BLaER1 (cell line): ENCODE data around the gene RS1.

ENCODE experiments used
- H3K27ac ChIP-seq: shearing (Covaris generic); formaldehyde crosslinking; 2 replicates; pipeline ENCODE4 v1.8.1; 2022
- H3K27me3 ChIP-seq: shearing (Covaris generic); formaldehyde crosslinking; 2 replicates; pipeline ENCODE4 v1.8.1; 2022
- H3K36me3 ChIP-seq: shearing (Covaris generic); formaldehyde crosslinking; 2 replicates; pipeline ENCODE4 v1.8.1; 2022
- H3K4me1 ChIP-seq: shearing (Covaris generic); formaldehyde crosslinking; 2 replicates; pipeline ENCODE4 v1.8.1; 2022
- H3K4me2 ChIP-seq: shearing (Covaris generic); formaldehyde crosslinking; 2 replicates; pipeline ENCODE4 v1.8.1; 2022
- H3K4me3 ChIP-seq: shearing (Covaris generic); formaldehyde crosslinking; 2 replicates; pipeline ENCODE4 v1.8.1; 2022
- H3K9ac ChIP-seq: shearing (Covaris generic); formaldehyde crosslinking; 2 replicates; pipeline ENCODE4 v1.8.1; 2022
- H3K9me3 ChIP-seq: shearing (Covaris generic); formaldehyde crosslinking; 2 replicates; pipeline ENCODE4 v1.8.1; 2022
- H4K20me1 ChIP-seq: shearing (Covaris generic); formaldehyde crosslinking; 2 replicates; pipeline ENCODE4 v1.8.1; 2022
- Cebpa-rat ChIP-seq: shearing (Covaris generic); IDR thresholded peaks from 2 replicates; pipeline ENCODE4 v1.8.1; 2022

The RS1 gene

GRCh38 chrX:18613930-18614639 is 57.8 kb downstream of the RS1 start:
- no peak overlapping the region for H3K27ac ChIP-seq
- peaks cover 5% of the 10 kb centered on the region; the same call in 1 of the 2 replicates for H4K20me1 ChIP-seq
- H3K9me3 ChIP-seq = no peaks in the 10 kb centered on the region
- H3K4me2 ChIP-seq = no peak overlapping the region
- no peaks in the 10 kb centered on the region for H3K4me1 ChIP-seq
- no peak overlapping the region for H3K9ac ChIP-seq
- H3K27me3 ChIP-seq = peaks cover 89% of the 10 kb centered on the region
- no peak for TF ChIP-seq Cebpa-rat
- H3K36me3 ChIP-seq = no peaks in the 10 kb centered on the region
- no peak overlapping the region for H3K4me3 ChIP-seq

GRCh38 chrX:18607966-18608365 is 63.9 kb downstream of the RS1 start:
- peaks cover 91% of the 10 kb centered on the region for H3K27me3 ChIP-seq
- H3K4me1 ChIP-seq = no peaks in the 10 kb centered on the region
- no peaks in the 10 kb centered on the region for H3K9me3 ChIP-seq
- H3K4me3 ChIP-seq = no peak overlapping the region
- H4K20me1 ChIP-seq = peaks cover 11% of the 10 kb centered on the region; the same call in 1 of the 2 replicates
- no peaks in the 10 kb centered on the region for H3K36me3 ChIP-seq
- H3K27ac ChIP-seq = no peak overlapping the region
- H3K4me2 ChIP-seq = no peak overlapping the region
- H3K9ac ChIP-seq = no peak overlapping the region
- no peak for TF ChIP-seq Cebpa-rat

- H3K9me3 ChIP-seq = no peaks in the 10 kb centered on the region
- H3K27me3 ChIP-seq = peaks cover 94% of the 10 kb centered on the region
- no peak overlapping the region for H3K9ac ChIP-seq
- no peaks in the 10 kb centered on the region for H3K4me1 ChIP-seq
- no peak for TF ChIP-seq Cebpa-rat
- no peak overlapping the region for H3K27ac ChIP-seq
- no peaks in the 10 kb centered on the region for H3K36me3 ChIP-seq
- H3K4me2 ChIP-seq = no peak overlapping the region
- no peaks in the 10 kb centered on the region for H4K20me1 ChIP-seq
- no peak overlapping the region for H3K4me3 ChIP-seq
These were observed 73.5 kb downstream of the RS1 start for GRCh38 chrX:18598413-18598812.

- no peak overlapping the region for H3K4me2 ChIP-seq
- H3K4me1 ChIP-seq = no peaks in the 10 kb centered on the region
- H3K9ac ChIP-seq = no peak overlapping the region
- H4K20me1 ChIP-seq = no peaks in the 10 kb centered on the region
- no peaks in the 10 kb centered on the region for H3K9me3 ChIP-seq
- no peak overlapping the region for H3K4me3 ChIP-seq
- H3K27me3 ChIP-seq = peaks cover 92% of the 10 kb centered on the region
- no peak overlapping the region for H3K27ac ChIP-seq
- no peaks in the 10 kb centered on the region for H3K36me3 ChIP-seq
- no peak for TF ChIP-seq Cebpa-rat
These were observed 75.8 kb downstream of the RS1 start for GRCh38 chrX:18596096-18596495.

- Histone ChIP-seq H3K4me1 (no peaks in the 10 kb centered on the region), H4K20me1 (no peaks in the 10 kb centered on the region)
- TF ChIP-seq Cebpa-rat = no peak
These were observed 77.8 kb downstream of the RS1 start for GRCh38 chrX:18594079-18594478.

GRCh38 chrX:18591834-18592233 is 80.1 kb downstream of the RS1 start:
- H3K27ac ChIP-seq = no peak overlapping the region
- H3K4me3 ChIP-seq = no peak overlapping the region
- peaks cover 75% of the 10 kb centered on the region for H3K27me3 ChIP-seq
- no peak overlapping the region for H3K4me2 ChIP-seq
- no peak for TF ChIP-seq Cebpa-rat
- no peaks in the 10 kb centered on the region for H3K9me3 ChIP-seq
- H3K9ac ChIP-seq = no peak overlapping the region
- no peaks in the 10 kb centered on the region for H3K4me1 ChIP-seq
- no peaks in the 10 kb centered on the region for H3K36me3 ChIP-seq
- H4K20me1 ChIP-seq = no peaks in the 10 kb centered on the region; the same call in 1 of the 2 replicates

More at GRCh38 chrX:18594079-18594478, 77.8 kb downstream of the RS1 start:
- Histone ChIP-seq H3K36me3 (no peaks in the 10 kb centered on the region), H3K4me3 (no peak overlapping the region), H3K27ac (no peak overlapping the region), H3K27me3 (peaks cover 83% of the 10 kb centered on the region), H3K9me3 (no peaks in the 10 kb centered on the region), H3K4me2 (no peak overlapping the region), H3K9ac (no peak overlapping the region)
